ENCODE measurements around the gene CBX3. TPM values are rescaled to one million over a fixed set of nuclear protein-coding genes. Genes with fewer than 3 reads are reported as not detected.

Gene CBX3
- total and polyA plus RNA-seq, 2 of the 8 experiments (the other 6 are each of a cell fraction or from before 2014, with no cell fraction given), result 71.3 to 258 TPM

GRCh38 chr7:26189697-26190096, 11.8 kb upstream of the CBX3 start:
- Histone ChIP-seq H3K36me3 (ENCODE audit: control insufficient read depth in 2 of 4, insufficient read depth in 4 of 4, low read length in 3 of 4) (peaks cover 44 to 72% (median 62%) of the 10 kb centered on the region in 4 experiments), H4K5ac (ENCODE audit: insufficient read length, low read depth, low read length) (no peak overlapping the region), H3K4me1 (replicated peaks in 1 of 4; ENCODE audit: control insufficient read depth in 3 of 4, insufficient read depth in 4 of 4, low read length in 3 of 4) (no peaks in the 10 kb centered on the region), H3K23ac (ENCODE audit: insufficient read length) (no peak overlapping the region), H3K56ac (replicated peaks; ENCODE audit: insufficient read length, low read depth, low read length) (no peak overlapping the region), H3K18ac (ENCODE audit: extremely low read depth, low read length) (no peak overlapping the region), H3K4me3 (ENCODE audit: extremely low read depth in 1 of 4, insufficient read depth in 2 of 4, low read depth in 3 of 4, low read length in 4 of 4) (no peak overlapping the region), H4K91ac (replicated peaks; ENCODE audit: insufficient read length, low read length) (no peak overlapping the region), H2BK15ac (ENCODE audit: low read length) (no peak overlapping the region), H4K8ac (ENCODE audit: extremely low read depth, insufficient read depth, low read length) (no peak overlapping the region), H2BK5ac (ENCODE audit: low read depth, low read length) (no peak overlapping the region), H4K20me1 (replicated peaks in 1 of 2; ENCODE audit: control insufficient read depth in 1 of 2, insufficient read depth in 2 of 2, low read length in 2 of 2) (peaks cover 20 to 25% of the 10 kb centered on the region in 2 experiments), H2AK5ac (ENCODE audit: low read depth, low read length) (no peak overlapping the region), H3K27ac (ENCODE audit: low read depth, low read length) (no peak overlapping the region), H2AFZ (ENCODE audit: low read length) (no peak overlapping the region), H2BK120ac (replicated peaks; ENCODE audit: low read depth, low read length) (no peak overlapping the region), H3K23me2 (ENCODE audit: low read depth, low read length) (no peaks in the 10 kb centered on the region), H3K27me3 (replicated peaks in 1 of 4; ENCODE audit: control insufficient read depth in 3 of 4, extremely low read depth in 1 of 4, insufficient read depth in 3 of 4, low read length in 3 of 4) (no peaks in the 10 kb centered on the region), H3K79me2 (ENCODE audit: control insufficient read depth in 1 of 2, insufficient read depth in 2 of 2, low read length in 2 of 2) (peaks cover 0 to 30% of the 10 kb centered on the region in 2 experiments; a peak in 2 of 4 replicates), H3K79me1 (ENCODE audit: low read depth, low read length) (no peaks in the 10 kb centered on the region), H2BK12ac (ENCODE audit: low read depth, low read length) (no peak overlapping the region), H3K4ac (replicated peaks; ENCODE audit: insufficient read length, low read depth, low read length) (no peak overlapping the region), H3K14ac (ENCODE audit: insufficient read length) (no peak overlapping the region), H3K9me3 (ENCODE audit: insufficient read depth in 2 of 2, low read depth in 1 of 2, low read length in 1 of 2) (no peaks in the 10 kb centered on the region), H2BK20ac (ENCODE audit: low read length) (no peak overlapping the region), H3K4me2 (ENCODE audit: insufficient read depth in 1 of 2, low read depth in 2 of 2, low read length in 2 of 2) (no peak overlapping the region), H3K9ac (replicated peaks in 1 of 4; ENCODE audit: extremely low read depth in 1 of 4, low read depth in 3 of 4, low read length in 3 of 4) (no peak overlapping the region)
- FAIRE-seq (no peak), DNase-seq (ENCODE audit: low read depth in 1 of 2, low spot score in 2 of 2) (no peak)
- WGBS, 2 experiments (ENCODE audit: extremely low coverage in 1 of 2, insufficient coverage in 1 of 2, insufficient read length in 1 of 2, insufficient replicate concordance in 2 of 2, low coverage in 1 of 2, low lambda C conversion rate in 2 of 2, missing lambda C conversion rate in 1 of 2), result 97% methylated on average over 3 of the region's 3 CpGs; no CpG with 5 or more reads in 1 of the 2 experiments
- ChIA-PET CTCF (ENCODE audit: partially characterized antibody) (interaction anchor here (1.1 to 5.6 kb wide), 5 partner anchors 8 to 297 kb away, joined by 3 to 30 read pairs (median 11); no protein-coding TSS in a partner anchor), POLR2A (ENCODE audit: partially characterized antibody) (interaction anchor here (0.8 to 17.3 kb wide), 26 partner anchors 7 to 297 kb away, joined by 3 to 578 read pairs (median 10); partner anchors contain the start of genes CBX3, HNRNPA2B1, NFE2L3 and SNX10)
- TF ChIP-seq POLR2A (IDR thresholded peaks at IDR 0.05; ENCODE audit: control extremely low read depth in 1 of 2, low read depth in 2 of 2, low read length in 2 of 2), result peak in 1 of 2 experiments; percentile 65; a peak in 2 of 3 replicates
- peak; percentile 60; the same call in 1 of the 2 replicates for TF ChIP-seq POLR2AphosphoS5 (IDR thresholded peaks at IDR 0.05; ENCODE audit: low read depth, low read length)
- TF ChIP-seq HDAC6 (IDR thresholded peaks at IDR 0.05; ENCODE audit: low read depth, low read length), result no peak
- TF ChIP-seq CBX5 (IDR thresholded peaks at IDR 0.05; ENCODE audit: low read depth, low read length), result no peak
- no peak for TF ChIP-seq BCL11A (IDR thresholded peaks at IDR 0.05; ENCODE audit: low read depth in 2 of 2, low read length in 2 of 2)
- TF ChIP-seq TAF7 (optimal IDR thresholded peaks at IDR 0.05; ENCODE audit: borderline replicate concordance, low read depth, low read length), result peak; percentile 37

Data from H1 (cell line).